SK-N-SH (cell line): ENCODE data around the gene ITGAV. TPM values are rescaled to one million over a fixed set of nuclear protein-coding genes. Genes with fewer than 3 reads are reported as not detected.

Experiments
- CTCF ChIA-PET: fragments of 300-600, 350-600 bp; formaldehyde crosslinking; extraction: SDS; loops from one replicate; lab custom pipeline; 2021; lab: Yijun Ruan, JAX
- POLR2A ChIA-PET: fragments of 350-600 bp; sonication (Branson Sonifier 250); formaldehyde crosslinking; extraction: SDS; loops from one replicate; lab custom pipeline; 2020; ENCODE audit warnings: antibody characterized with exemption, inconsistent platforms; lab: Yijun Ruan, JAX
- DNase-seq: peaks from one replicate; pipeline ENCODE4 v3.0.0; 2012
- H2AFZ ChIP-seq: fragments of 200-600 bp; sonication (generic); 2 replicates; pipeline ENCODE4 v1.8.1; 2016; ENCODE audit warnings: antibody characterized with exemption, mild to moderate bottlenecking, low read depth
- H3F3A ChIP-seq: fragments of 200-600 bp; sonication (generic); replicated peaks from 2 replicates; pipeline ENCODE3; 2016; ENCODE audit warnings: antibody characterized with exemption, mild to moderate bottlenecking; ENCODE audit not compliant: insufficient read depth
- H3K27ac ChIP-seq, 2 experiments: fragments of 200-500 bp in 1 of 2; fragments of 200-600 bp in 1 of 2; sonication (Bioruptor generic) in 1 of 2; sonication (generic), shearing (Covaris generic) in 1 of 2; 2 replicates each; pipeline versions ENCODE4 v1.5.1 to v1.6.1; 2014 to 2016; ENCODE audit warnings: low read depth in 2 of 2, inconsistent platforms in 1 of 2, low read length in 1 of 2, mild to moderate bottlenecking in 1 of 2, mixed read lengths in 1 of 2
- H3K27me3 ChIP-seq: fragments of 200-600 bp; sonication (generic), shearing (Covaris generic); 2 replicates; pipeline ENCODE4 v1.6.1; 2016; ENCODE audit warnings: mixed run types; ENCODE audit not compliant: insufficient read depth
- H3K36me3 ChIP-seq, 2 experiments: fragments of 200-500 bp in 1 of 2; fragments of 200-600 bp in 1 of 2; sonication (Bioruptor generic) in 1 of 2; sonication (generic) in 1 of 2; replicated peaks in 1 of 2; 2 replicates each; pipeline versions ENCODE3 to v1.5.1; 2014 to 2016; ENCODE audit warnings: low read length in 1 of 2, mild to moderate bottlenecking in 1 of 2; ENCODE audit not compliant: insufficient read depth in 2 of 2, control insufficient read depth in 1 of 2
- H3K4me1 ChIP-seq, 2 experiments: fragments of 200-500 bp in 1 of 2; fragments of 200-600 bp in 1 of 2; sonication (Bioruptor generic) in 1 of 2; sonication (generic), shearing (Covaris generic) in 1 of 2; 2 replicates each; pipeline versions ENCODE4 v1.5.1 to v1.6.1; 2014 to 2016; ENCODE audit warnings: low read depth in 1 of 2, low read length in 1 of 2, mixed run types in 1 of 2; ENCODE audit not compliant: insufficient read depth in 2 of 2, control insufficient read depth in 1 of 2
- H3K4me2 ChIP-seq: fragments of 200-600 bp; sonication (generic), shearing (Covaris generic); 2 replicates; pipeline ENCODE4 v1.6.1; 2017; ENCODE audit warnings: mixed run types
- H3K4me3 ChIP-seq, 2 experiments: fragments of 200-500 bp in 1 of 2; fragments of 200-600 bp in 1 of 2; sonication (Bioruptor generic) in 1 of 2; sonication (generic), shearing (Covaris generic) in 1 of 2; 2 replicates each; pipeline versions ENCODE4 v1.5.1 to v1.8.1; 2014 to 2016; ENCODE audit warnings: low read depth in 2 of 2, inconsistent platforms in 1 of 2, low read length in 1 of 2, mild to moderate bottlenecking in 1 of 2, mixed read lengths in 1 of 2, moderate library complexity in 1 of 2
- H3K79me2 ChIP-seq: fragments of 200-600 bp; sonication (generic); 2 replicates; pipeline ENCODE4 v1.8.1; 2017; ENCODE audit warnings: mild to moderate bottlenecking; ENCODE audit not compliant: insufficient read depth
- H3K9ac ChIP-seq: fragments of 200-600 bp; sonication (generic); 2 replicates; pipeline ENCODE4 v1.6.1; 2017; ENCODE audit warnings: mixed run types
- H3K9me2 ChIP-seq: fragments of 200-600 bp; sonication (generic); 2 replicates; pipeline ENCODE4 v1.6.1; 2017; ENCODE audit warnings: mixed run types
- H3K9me3 ChIP-seq: fragments of 200-600 bp; sonication (generic); 2 replicates; pipeline ENCODE4 v1.6.1; 2017; ENCODE audit warnings: mixed run types, mild to moderate bottlenecking, moderate library complexity
- H4K20me1 ChIP-seq: fragments of 200-600 bp; sonication (generic); 2 replicates; pipeline ENCODE4 v1.6.1; 2017; ENCODE audit warnings: mild to moderate bottlenecking, mixed run types; ENCODE audit not compliant: insufficient read depth
- EP300 ChIP-seq, 2 experiments: IDR thresholded peaks; 2 replicates each; pipeline versions ENCODE4 v1.4.0 to v1.6.1; 2012; ENCODE audit warnings: borderline replicate concordance in 1 of 2, low read depth in 1 of 2, low read length in 1 of 2
- EZH2phosphoT487 ChIP-seq: fragments of 200-600 bp; sonication (generic); IDR thresholded peaks from 2 replicates; pipeline ENCODE4 v1.6.1; 2017; ENCODE audit warnings: low read depth, mixed run types, mild to moderate bottlenecking, antibody characterized with exemption, moderate library complexity, borderline replicate concordance
- FOXJ3 ChIP-seq: sonication (generic); formaldehyde crosslinking; IDR thresholded peaks from 2 replicates; pipeline ENCODE4 v1.5.1; 2020; ENCODE audit warnings: mild to moderate bottlenecking, missing genetic modification reagents
- JUND ChIP-seq: IDR thresholded peaks from 2 replicates; pipeline ENCODE4 v1.4.0; 2012
- MXI1 ChIP-seq: IDR thresholded peaks from 2 replicates; pipeline ENCODE4 v1.6.1; 2012; ENCODE audit warnings: mild to moderate bottlenecking, low read depth, low read length, improper control_type of control experiment
- NRF1 ChIP-seq: IDR thresholded peaks from 2 replicates; pipeline ENCODE4 v1.6.1; 2012; ENCODE audit warnings: low read depth, mild to moderate bottlenecking, low read length
- RAD21 ChIP-seq: IDR thresholded peaks from 2 replicates; pipeline ENCODE4 v1.6.1; 2012; ENCODE audit warnings: mild to moderate bottlenecking, low read length
- RFX5 ChIP-seq: IDR thresholded peaks from 2 replicates; pipeline ENCODE4 v1.6.1; 2012; ENCODE audit warnings: mild to moderate bottlenecking, improper control_type of control experiment, low read length
- SMC3 ChIP-seq: IDR thresholded peaks from 2 replicates; pipeline ENCODE4 v1.6.1; 2012; ENCODE audit warnings: low read depth, low read length, improper control_type of control experiment
- TEAD4 ChIP-seq: IDR thresholded peaks from 2 replicates; pipeline ENCODE4 v1.4.0; 2012; ENCODE audit warnings: mild to moderate bottlenecking, borderline replicate concordance; ENCODE audit not compliant: insufficient read depth
- WGBS: methylation state at CpG from one replicate; pipeline ENCODE4 v1.1.6; 2017; ENCODE audit warnings: low lambda C conversion rate; 5-methylcytosine and 5-hydroxymethylcytosine counted together
- polyA plus RNA-seq, 3 experiments: library from polyadenylated mRNA; depleted of rRNA; stranded (reverse); fragments of >200 nt; gene quantifications; 2 replicates each; pipeline ENCODE4 v1.2.3, GENCODE V29; 2012
- TF ChIP-seq, protein P1 (sequence below): IDR thresholded peaks from 2 replicates; pipeline ENCODE4 v1.4.0; 2012; ENCODE audit warnings: low read depth
- TF ChIP-seq, protein P2 (sequence below): fragments of 200-600 bp; sonication (generic); IDR thresholded peaks from 2 replicates; pipeline ENCODE4 v1.6.1; 2017; ENCODE audit warnings: antibody characterized with exemption, mild to moderate bottlenecking, moderate library complexity
- TF ChIP-seq, protein P3 (sequence below): IDR thresholded peaks from 2 replicates; pipeline ENCODE4 v1.6.1; 2012; ENCODE audit warnings: mild to moderate bottlenecking, low read depth, low read length, moderate library complexity
- TF ChIP-seq, protein P4 (sequence below): fragments of 150-350 bp; IDR thresholded peaks from 2 replicates; pipeline ENCODE4 v1.6.1; 2016; ENCODE audit warnings: mild to moderate bottlenecking, low read depth, low read length

The ITGAV gene
- polyA plus RNA-seq, 1 of the 3 experiments (the other 2 are of a cell fraction): 24.3 TPM

DNA sequence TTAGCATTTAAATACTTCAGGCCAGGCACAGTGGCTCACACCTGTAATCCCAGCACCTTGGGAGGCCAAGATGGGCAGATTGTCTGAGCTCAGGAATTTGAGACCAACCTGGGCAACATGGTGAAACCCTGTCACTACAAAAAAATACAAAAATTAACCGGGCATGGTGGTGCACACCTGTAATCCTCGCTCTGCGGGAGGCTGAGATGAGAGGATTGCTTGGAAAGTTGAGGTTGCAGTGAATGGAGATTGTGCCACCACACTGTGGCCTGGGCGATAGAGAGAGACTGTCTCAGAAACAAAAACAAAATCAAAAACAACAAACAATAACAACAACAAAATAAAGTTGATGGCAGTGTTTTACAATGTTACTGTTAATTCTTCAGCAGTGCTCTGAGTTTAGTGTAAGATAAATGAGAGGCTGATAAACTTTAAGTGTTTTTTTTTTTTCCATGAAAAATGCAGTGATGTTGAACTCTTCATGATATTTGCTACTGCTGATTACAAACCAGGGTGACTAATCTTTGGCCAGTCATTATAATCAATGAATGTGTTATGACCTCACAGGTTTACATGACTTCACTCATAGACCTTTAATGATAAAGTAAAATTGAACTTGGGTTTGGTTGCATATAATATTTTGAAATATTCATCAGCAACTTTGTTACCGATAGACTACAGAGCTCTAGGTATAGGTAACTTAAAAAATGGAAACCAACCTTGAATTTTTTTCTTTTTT, 2.5 kb downstream of the ITGAV start:
- CTCF ChIA-PET: interaction anchor here (0.7 to 1.0 kb wide), 2 partner anchors 36 to 48 kb away, joined by 3 to 5 read pairs; no protein-coding TSS in a partner anchor
- WGBS: 96% methylated on average over 5 of the region's 5 CpGs
- H3K9me2 ChIP-seq: no peaks in the 10 kb centered on the region
- peaks cover 17% of the 10 kb centered on the region for H3F3A ChIP-seq
- H2AFZ ChIP-seq: no peak overlapping the region
- H4K20me1 ChIP-seq: peaks cover 37% of the 10 kb centered on the region
- no peaks in the 10 kb centered on the region for H3K27me3 ChIP-seq
- no peaks in the 10 kb centered on the region; the same call in 1 of the 2 replicates for H3K9me3 ChIP-seq
- H3K9ac ChIP-seq: 0 out of 2 replicates have a peak overlapping the region, but pooled peaks have one; percentile 93
- peaks cover 16 to 27% of the 10 kb centered on the region in 2 experiments; a peak in 3 of 4 replicates for H3K4me1 ChIP-seq
- peaks cover 88% of the 10 kb centered on the region for H3K79me2 ChIP-seq
- no peak for DNase-seq
- peak overlapping the region in 1 of 2 experiments; percentile 92; a peak in 1 of 4 replicates for H3K4me3 ChIP-seq
- peak overlapping the region in 1 of 2 experiments; percentile 95; a peak in 1 of 4 replicates for H3K27ac ChIP-seq
- no peaks in the 10 kb centered on the region for H3K36me3 ChIP-seq
- peak overlapping the region; percentile 78 for H3K4me2 ChIP-seq
- POLR2A ChIA-PET: no interaction called here
- TF ChIP-seq FOXJ3 (CRISPR knock-in tag) (no peak), MXI1 (no peak), RFX5 (no peak), EP300 (IDR thresholded peaks at IDR 0.05; ENCODE audit: borderline replicate concordance in 1 of 2, low read depth in 1 of 2, low read length in 1 of 2) (no peak), NRF1 (no peak), SMC3 (no peak), JUND (no peak), RAD21 (no peak), EZH2phosphoT487 (no peak), TEAD4 (no peak)
- TF ChIP-seq, protein P1, sequence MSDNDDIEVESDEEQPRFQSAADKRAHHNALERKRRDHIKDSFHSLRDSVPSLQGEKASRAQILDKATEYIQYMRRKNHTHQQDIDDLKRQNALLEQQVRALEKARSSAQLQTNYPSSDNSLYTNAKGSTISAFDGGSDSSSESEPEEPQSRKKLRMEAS: no peak
- TF ChIP-seq, protein P2, sequence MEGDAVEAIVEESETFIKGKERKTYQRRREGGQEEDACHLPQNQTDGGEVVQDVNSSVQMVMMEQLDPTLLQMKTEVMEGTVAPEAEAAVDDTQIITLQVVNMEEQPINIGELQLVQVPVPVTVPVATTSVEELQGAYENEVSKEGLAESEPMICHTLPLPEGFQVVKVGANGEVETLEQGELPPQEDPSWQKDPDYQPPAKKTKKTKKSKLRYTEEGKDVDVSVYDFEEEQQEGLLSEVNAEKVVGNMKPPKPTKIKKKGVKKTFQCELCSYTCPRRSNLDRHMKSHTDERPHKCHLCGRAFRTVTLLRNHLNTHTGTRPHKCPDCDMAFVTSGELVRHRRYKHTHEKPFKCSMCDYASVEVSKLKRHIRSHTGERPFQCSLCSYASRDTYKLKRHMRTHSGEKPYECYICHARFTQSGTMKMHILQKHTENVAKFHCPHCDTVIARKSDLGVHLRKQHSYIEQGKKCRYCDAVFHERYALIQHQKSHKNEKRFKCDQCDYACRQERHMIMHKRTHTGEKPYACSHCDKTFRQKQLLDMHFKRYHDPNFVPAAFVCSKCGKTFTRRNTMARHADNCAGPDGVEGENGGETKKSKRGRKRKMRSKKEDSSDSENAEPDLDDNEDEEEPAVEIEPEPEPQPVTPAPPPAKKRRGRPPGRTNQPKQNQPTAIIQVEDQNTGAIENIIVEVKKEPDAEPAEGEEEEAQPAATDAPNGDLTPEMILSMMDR: no peak
- TF ChIP-seq, protein P3, sequence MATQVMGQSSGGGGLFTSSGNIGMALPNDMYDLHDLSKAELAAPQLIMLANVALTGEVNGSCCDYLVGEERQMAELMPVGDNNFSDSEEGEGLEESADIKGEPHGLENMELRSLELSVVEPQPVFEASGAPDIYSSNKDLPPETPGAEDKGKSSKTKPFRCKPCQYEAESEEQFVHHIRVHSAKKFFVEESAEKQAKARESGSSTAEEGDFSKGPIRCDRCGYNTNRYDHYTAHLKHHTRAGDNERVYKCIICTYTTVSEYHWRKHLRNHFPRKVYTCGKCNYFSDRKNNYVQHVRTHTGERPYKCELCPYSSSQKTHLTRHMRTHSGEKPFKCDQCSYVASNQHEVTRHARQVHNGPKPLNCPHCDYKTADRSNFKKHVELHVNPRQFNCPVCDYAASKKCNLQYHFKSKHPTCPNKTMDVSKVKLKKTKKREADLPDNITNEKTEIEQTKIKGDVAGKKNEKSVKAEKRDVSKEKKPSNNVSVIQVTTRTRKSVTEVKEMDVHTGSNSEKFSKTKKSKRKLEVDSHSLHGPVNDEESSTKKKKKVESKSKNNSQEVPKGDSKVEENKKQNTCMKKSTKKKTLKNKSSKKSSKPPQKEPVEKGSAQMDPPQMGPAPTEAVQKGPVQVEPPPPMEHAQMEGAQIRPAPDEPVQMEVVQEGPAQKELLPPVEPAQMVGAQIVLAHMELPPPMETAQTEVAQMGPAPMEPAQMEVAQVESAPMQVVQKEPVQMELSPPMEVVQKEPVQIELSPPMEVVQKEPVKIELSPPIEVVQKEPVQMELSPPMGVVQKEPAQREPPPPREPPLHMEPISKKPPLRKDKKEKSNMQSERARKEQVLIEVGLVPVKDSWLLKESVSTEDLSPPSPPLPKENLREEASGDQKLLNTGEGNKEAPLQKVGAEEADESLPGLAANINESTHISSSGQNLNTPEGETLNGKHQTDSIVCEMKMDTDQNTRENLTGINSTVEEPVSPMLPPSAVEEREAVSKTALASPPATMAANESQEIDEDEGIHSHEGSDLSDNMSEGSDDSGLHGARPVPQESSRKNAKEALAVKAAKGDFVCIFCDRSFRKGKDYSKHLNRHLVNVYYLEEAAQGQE: no peak
- TF ChIP-seq, protein P4, sequence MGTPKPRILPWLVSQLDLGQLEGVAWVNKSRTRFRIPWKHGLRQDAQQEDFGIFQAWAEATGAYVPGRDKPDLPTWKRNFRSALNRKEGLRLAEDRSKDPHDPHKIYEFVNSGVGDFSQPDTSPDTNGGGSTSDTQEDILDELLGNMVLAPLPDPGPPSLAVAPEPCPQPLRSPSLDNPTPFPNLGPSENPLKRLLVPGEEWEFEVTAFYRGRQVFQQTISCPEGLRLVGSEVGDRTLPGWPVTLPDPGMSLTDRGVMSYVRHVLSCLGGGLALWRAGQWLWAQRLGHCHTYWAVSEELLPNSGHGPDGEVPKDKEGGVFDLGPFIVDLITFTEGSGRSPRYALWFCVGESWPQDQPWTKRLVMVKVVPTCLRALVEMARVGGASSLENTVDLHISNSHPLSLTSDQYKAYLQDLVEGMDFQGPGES: no peak
- TF ChIP-seq, all 33 proteins: peak for 0
